Ramos (cell line): ENCODE data around the gene CA9.
"Not testable (repeated sequence)": the region's sequence is repeated elsewhere in the genome, so short reads cannot be mapped to it uniquely, and the experiment has no call there.

ENCODE experiments used
- in situ Hi-C: fragments of 300-500 bp; cut with MboI; formaldehyde crosslinking; loops from one replicate; pipeline ENCODE4 v1.14.3; 2022; ENCODE audit warnings: low sequenced_read_pairs; ENCODE audit not compliant: unreplicated experiment

CA9 gene

GRCh38 chr9:35673132-35674024, at the start of gene CA9:
Gene CA9, plus strand, starts transcription at chr9:35673928. Its CDS starts 32 bp downstream, at chr9:35673960.
- in situ Hi-C loops: no loop called here

- in situ Hi-C loops: no loop called here
These were observed 46.2 kb upstream of the CA9 start for GRCh38 chr9:35627575-35627974.

- in situ Hi-C loops: no loop called here
These were observed 45.2 kb upstream of the CA9 start for GRCh38 chr9:35628389-35628991.

GRCh38 chr9:35629597-35629996, 44.1 kb upstream of the CA9 start:
- in situ Hi-C loops: no loop called here

GRCh38 chr9:35635730-35636129, 38.0 kb upstream of the CA9 start:
- in situ Hi-C loops: no loop called here

- in situ Hi-C loops: no loop called here
These were observed 37.4 kb upstream of the CA9 start for GRCh38 chr9:35636135-35636876.

GRCh38 chr9:35636877-35637246, 36.9 kb upstream of the CA9 start:
- in situ Hi-C loops: not testable (repeated sequence)

- in situ Hi-C loops: not testable (repeated sequence)
These were observed 36.2 kb upstream of the CA9 start for GRCh38 chr9:35637427-35637955.

- in situ Hi-C loops: not testable (repeated sequence)
These were observed 35.0 kb upstream of the CA9 start for GRCh38 chr9:35638751-35639150.

- in situ Hi-C loops: not testable (repeated sequence)
These were observed 34.5 kb upstream of the CA9 start for GRCh38 chr9:35639225-35639624.

- in situ Hi-C loops: no loop called here
These were observed 34.1 kb upstream of the CA9 start for GRCh38 chr9:35639631-35640030.

GRCh38 chr9:35640431-35640830, 33.3 kb upstream of the CA9 start:
- in situ Hi-C loops: not testable (repeated sequence)

GRCh38 chr9:35641478-35641877, 32.2 kb upstream of the CA9 start:
- in situ Hi-C loops: not testable (repeated sequence)

- in situ Hi-C loops: no loop called here
These were observed 30.7 kb upstream of the CA9 start for GRCh38 chr9:35643046-35643445.

- in situ Hi-C loops: not testable (repeated sequence)
These were observed 28.0 kb upstream of the CA9 start for GRCh38 chr9:35645736-35646135.

GRCh38 chr9:35646153-35646532, 27.6 kb upstream of the CA9 start:
- in situ Hi-C loops: no loop called here

- in situ Hi-C loops: no loop called here
These were observed 27.0 kb upstream of the CA9 start for GRCh38 chr9:35646533-35647265.

- in situ Hi-C loops: loop anchor here (10.0 kb wide), 1 partner anchor 45 kb away; the partner anchor contains the start of gene TESK1
These were observed 24.0 kb upstream of the CA9 start for GRCh38 chr9:35649431-35650340.
